ENCODE measurements around the gene TRIM54.

DNA sequence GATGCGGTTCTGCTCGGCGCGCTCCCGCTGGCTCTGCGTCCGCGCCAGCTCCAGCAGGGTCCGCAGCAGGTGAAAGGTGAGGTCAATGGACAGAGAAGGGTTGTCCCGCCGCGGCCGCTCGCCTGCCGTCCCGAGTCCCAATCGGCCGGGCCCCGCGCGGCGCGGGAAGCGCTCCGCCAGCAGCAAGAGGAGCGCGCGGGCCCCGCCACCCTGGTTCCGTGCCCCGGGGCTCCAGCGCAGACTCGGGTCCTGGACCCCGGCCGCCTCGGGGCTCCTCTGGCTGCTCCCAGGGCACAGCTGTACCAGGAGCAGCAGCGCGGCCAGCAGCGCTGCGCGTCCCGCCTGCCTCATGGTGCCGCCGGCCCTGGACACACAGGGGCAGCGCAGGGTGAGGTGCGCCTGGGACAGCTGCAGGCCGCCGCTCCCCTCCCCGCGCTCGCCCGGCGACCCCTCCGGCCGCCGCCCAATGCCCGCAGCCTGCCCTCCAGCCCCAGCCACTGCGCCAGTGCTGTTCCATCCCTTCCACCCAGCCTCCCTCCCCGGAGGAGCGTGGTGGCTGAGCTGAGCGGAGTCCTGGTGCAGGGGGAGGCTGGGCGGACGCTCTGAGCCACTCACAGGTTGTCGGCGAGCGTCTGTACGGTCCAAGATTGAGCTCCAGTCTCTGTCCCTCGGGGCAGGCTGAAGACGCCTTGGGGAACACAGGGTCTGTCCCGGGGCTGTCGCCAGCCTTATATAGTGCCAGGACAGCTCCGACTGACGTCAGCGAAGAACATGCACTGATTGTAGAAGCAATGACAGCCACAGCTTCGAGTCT lies 25.5 kb downstream of the TRIM54 start:
- TF ChIP-seq POLR2A (IDR thresholded peaks at IDR 0.05; ENCODE audit: low read depth, low read length) = no peak
- peak; percentile 96 for TF ChIP-seq EZH2 (IDR thresholded peaks at IDR 0.05; ENCODE audit: borderline replicate concordance, low read depth, low read length, severe bottlenecking)
- TF ChIP-seq, protein P1, sequence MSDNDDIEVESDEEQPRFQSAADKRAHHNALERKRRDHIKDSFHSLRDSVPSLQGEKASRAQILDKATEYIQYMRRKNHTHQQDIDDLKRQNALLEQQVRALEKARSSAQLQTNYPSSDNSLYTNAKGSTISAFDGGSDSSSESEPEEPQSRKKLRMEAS (IDR thresholded peaks at IDR 0.05; ENCODE audit: insufficient read depth, insufficient read length) = no peak
